Vagina (tissue), 2 donors: Measurements from ENCODE around the gene CDC16. TPM values are rescaled to one million over a fixed set of nuclear protein-coding genes. Genes with fewer than 3 reads are reported as not detected.
"Not testable (repeated sequence)": the region's sequence is repeated elsewhere in the genome, so short reads cannot be mapped to it uniquely, and the experiment has no call there.

Experiments used
- DNase-seq, 2 donors: peaks; one replicate each; pipeline ENCODE4 v3.0.0-alpha.2; 2017; ENCODE audit errors: extremely low spot score in 2 of 2
- H3K27ac ChIP-seq: fragments of 200-600 bp; sonication (generic); one replicate; pipeline ENCODE4 v1.5.1; 2019
- H3K27me3 ChIP-seq: fragments of 200-600 bp; sonication (generic); one replicate; pipeline ENCODE4 v1.5.1; 2019
- H3K36me3 ChIP-seq, 2 donors: fragments of 200-600 bp; sonication (generic); one replicate each; pipeline ENCODE4 v1.5.1; 2017 to 2019
- H3K4me1 ChIP-seq: fragments of 200-600 bp; sonication (generic); one replicate; pipeline ENCODE4 v1.5.1; 2019
- H3K4me3 ChIP-seq, 2 donors: fragments of 200-600 bp; sonication (generic); 1 replicate in 1 of 2; 2 replicates in 1 of 2; pipeline ENCODE4 v1.5.1; 2016 to 2019
- H3K9me3 ChIP-seq: fragments of 200-600 bp; sonication (generic); one replicate; pipeline ENCODE4 v1.5.1; 2019
- CTCF ChIP-seq, 3 experiments: fragments of 450-650 bp in 2 of 3; fragments of 200-600 bp in 1 of 3; sonication (generic) in 1 of 3; IDR thresholded peaks; one replicate each; pipeline ENCODE4 v1.5.1; 2017 to 2019; ENCODE audit warnings: antibody characterized with exemption in 3 of 3, mild to moderate bottlenecking in 2 of 3, moderate library complexity in 2 of 3
- POLR2A ChIP-seq, 2 donors: fragments of 450-650 bp; IDR thresholded peaks; one replicate each; pipeline ENCODE4 v1.6.1; 2017; ENCODE audit warnings: antibody characterized with exemption in 2 of 2, mild to moderate bottlenecking in 2 of 2, moderate library complexity in 2 of 2
- POLR2AphosphoS5 ChIP-seq, 2 donors: sonication (generic); formaldehyde crosslinking; IDR thresholded peaks; one replicate each; pipeline ENCODE4 v1.9.0; 2017; ENCODE audit warnings: antibody characterized with exemption in 2 of 2, mild to moderate bottlenecking in 2 of 2, low read depth in 1 of 2; ENCODE audit not compliant: insufficient read depth in 1 of 2
- intact Hi-C: fragments of 100-400 bp; cut with DNase I; formaldehyde crosslinking; loops from one replicate; pipeline ENCODE4 v1.15.1; 2023
- total RNA-seq: library from RNA; depleted of rRNA; stranded (reverse); fragments of >200 nt; gene quantifications from one replicate; pipeline ENCODE4 v1.2.3, GENCODE V29; 2016

Gene CDC16
- total RNA-seq, 1 donor from 2014 or later, result 60.9 TPM

GRCh38 chr13:114243971-114244370 is 9.3 kb downstream of the CDC16 start:
- intact Hi-C loops, result no loop called here
- TF ChIP-seq CTCF (IDR thresholded peaks at IDR 0.05) (no peak), POLR2A (IDR thresholded peaks at IDR 0.05) (no peak)
- H3K36me3 ChIP-seq, result peaks cover 6 to 96% of the 10 kb centered on the region in 2 donors

GRCh38 chr13:114244637-114245036 is 9.9 kb downstream of the CDC16 start:
- no peaks in the 10 kb centered on the region for H3K9me3 ChIP-seq
- TF ChIP-seq POLR2A (IDR thresholded peaks at IDR 0.05), result no peak
- no peak for TF ChIP-seq CTCF (IDR thresholded peaks at IDR 0.05)
- TF ChIP-seq POLR2AphosphoS5 (IDR thresholded peaks at IDR 0.05; ENCODE audit: insufficient read depth in 1 of 2, low read depth in 1 of 2), result no peak
- intact Hi-C loops, result no loop called here
- no peak overlapping the region for H3K27ac ChIP-seq
- no peaks in the 10 kb centered on the region for H3K4me1 ChIP-seq
- DNase-seq, result no peak
- H3K4me3 ChIP-seq, result no peak overlapping the region
- H3K27me3 ChIP-seq, result no peaks in the 10 kb centered on the region
- H3K36me3 ChIP-seq, result peaks cover 6 to 95% of the 10 kb centered on the region in 2 donors

More at GRCh38 chr13:114243971-114244370, 9.3 kb downstream of the CDC16 start:
- Histone ChIP-seq H3K9me3 (no peaks in the 10 kb centered on the region), H3K27ac (no peak overlapping the region), H3K4me1 (no peaks in the 10 kb centered on the region), H3K27me3 (no peaks in the 10 kb centered on the region), H3K4me3 (no peak overlapping the region)
- DNase-seq, result no peak

- no peaks in the 10 kb centered on the region for H3K9me3 ChIP-seq
- no peak for DNase-seq
- H3K4me1 ChIP-seq, result no peaks in the 10 kb centered on the region
- intact Hi-C loops, result no loop called here
- peaks cover 6 to 92% of the 10 kb centered on the region in 2 donors for H3K36me3 ChIP-seq
- TF ChIP-seq CTCF (IDR thresholded peaks at IDR 0.05), result no peak
- TF ChIP-seq POLR2AphosphoS5 (IDR thresholded peaks at IDR 0.05; ENCODE audit: insufficient read depth in 1 of 2, low read depth in 1 of 2), result no peak
- H3K27me3 ChIP-seq, result no peaks in the 10 kb centered on the region
- no peak overlapping the region for H3K27ac ChIP-seq
- no peak overlapping the region for H3K4me3 ChIP-seq
Observed at GRCh38 chr13:114248011-114248410, 13.3 kb downstream of the CDC16 start.

GRCh38 chr13:114249077-114249476 is 14.4 kb downstream of the CDC16 start:
- peaks cover 6 to 84% of the 10 kb centered on the region in 2 donors for H3K36me3 ChIP-seq
- intact Hi-C loops, result no loop called here

GRCh38 chr13:114251639-114252440 is 17.1 kb downstream of the CDC16 start:
- H3K27me3 ChIP-seq, H3K27ac ChIP-seq, H3K4me1 ChIP-seq, intact Hi-C loops, DNase-seq, H3K9me3 ChIP-seq, H3K4me3 ChIP-seq: not testable (repeated sequence)
- peaks cover 0 to 80% of the 10 kb centered on the region in 2 donors for H3K36me3 ChIP-seq

More at GRCh38 chr13:114249077-114249476, 14.4 kb downstream of the CDC16 start:
- Histone ChIP-seq H3K4me3 (no peak overlapping the region), H3K9me3 (no peaks in the 10 kb centered on the region), H3K27me3 (no peaks in the 10 kb centered on the region), H3K27ac (no peak overlapping the region), H3K4me1 (no peaks in the 10 kb centered on the region)
- no peak for DNase-seq
- TF ChIP-seq CTCF (IDR thresholded peaks at IDR 0.05) (no peak), POLR2AphosphoS5 (IDR thresholded peaks at IDR 0.05; ENCODE audit: insufficient read depth in 1 of 2, low read depth in 1 of 2) (peak in 1 of 2 donors; percentile 51)
